ENCODE results near the gene SKAP1. TPM values are rescaled to one million over a fixed set of nuclear protein-coding genes. Genes with fewer than 3 reads are reported as not detected.

SKAP1 gene
- total RNA-seq, 1 donor from 2014 or later, result not detected

GRCh38 chr17:48137656-48138055 lies 292.4 kb downstream of the SKAP1 start:
- Histone ChIP-seq H2AFZ (ENCODE audit: low read depth, low read length) (no peak overlapping the region), H3K27me3 (ENCODE audit: insufficient read depth, low read length) (peaks cover 36% of the 10 kb centered on the region), H3K4me1 (ENCODE audit: insufficient read depth, low read length) (no peaks in the 10 kb centered on the region), H3K4me3 (ENCODE audit: insufficient read depth, low read depth, low read length) (no peak overlapping the region), H3K79me2 (ENCODE audit: insufficient read depth, low read length) (no peaks in the 10 kb centered on the region), H3K27ac (ENCODE audit: low read depth, low read length) (no peak overlapping the region), H3K36me3 (ENCODE audit: insufficient read depth, low read length) (no peaks in the 10 kb centered on the region), H3K9me3 (ENCODE audit: insufficient read depth, low read depth, low read length) (no peaks in the 10 kb centered on the region), H4K20me1 (ENCODE audit: insufficient read depth, low read length) (no peaks in the 10 kb centered on the region), H3K4me2 (ENCODE audit: low read length) (no peak overlapping the region), H3K9ac (ENCODE audit: low read length) (no peak overlapping the region)
- H3K9me3 Mint-ChIP-seq (ENCODE audit: unreplicated experiment), result no peaks in the 10 kb centered on the region
- no peaks in the 10 kb centered on the region for H3K36me3 Mint-ChIP-seq (ENCODE audit: low read depth, unreplicated experiment)
- peaks cover 9% of the 10 kb centered on the region for H3K4me1 Mint-ChIP-seq (ENCODE audit: low read depth, unreplicated experiment)
- H3K27ac Mint-ChIP-seq (ENCODE audit: unreplicated experiment), result no peak overlapping the region
- no peak for TF ChIP-seq CTCF (IDR thresholded peaks at IDR 0.05; ENCODE audit: insufficient read depth, low read depth, low read length)
- no peak for TF ChIP-seq EZH2 (IDR thresholded peaks at IDR 0.05; ENCODE audit: insufficient read depth, low read length)
- no peak overlapping the region for H3K4me3 Mint-ChIP-seq (ENCODE audit: unreplicated experiment)
- FAIRE-seq, result no peak
- peaks cover 19% of the 10 kb centered on the region for H3K27me3 Mint-ChIP-seq (ENCODE audit: low read depth, unreplicated experiment)
- DNase-seq (ENCODE audit: low read depth), result no peak

GRCh38 chr17:48134912-48135480 lies 295.0 kb downstream of the SKAP1 start:
- no peaks in the 10 kb centered on the region for H4K20me1 ChIP-seq (ENCODE audit: insufficient read depth, low read length)
- H3K79me2 ChIP-seq (ENCODE audit: insufficient read depth, low read length), result no peaks in the 10 kb centered on the region
- H3K27ac Mint-ChIP-seq (ENCODE audit: unreplicated experiment), result no peak overlapping the region
- no peaks in the 10 kb centered on the region for H3K36me3 ChIP-seq (ENCODE audit: insufficient read depth, low read length)
- H3K27me3 ChIP-seq (ENCODE audit: insufficient read depth, low read length), result peaks cover 18% of the 10 kb centered on the region
- no peaks in the 10 kb centered on the region for H3K4me1 ChIP-seq (ENCODE audit: insufficient read depth, low read length)
- H2AFZ ChIP-seq (ENCODE audit: low read depth, low read length), result no peak overlapping the region
- H3K9me3 ChIP-seq (ENCODE audit: insufficient read depth, low read depth, low read length), result no peaks in the 10 kb centered on the region
- H3K27ac ChIP-seq (ENCODE audit: low read depth, low read length), result no peak overlapping the region
- no peak overlapping the region for H3K4me3 ChIP-seq (ENCODE audit: insufficient read depth, low read depth, low read length)
- no peak overlapping the region for H3K9ac ChIP-seq (ENCODE audit: low read length)
- DNase-seq (ENCODE audit: low read depth) (no peak), FAIRE-seq (no peak)
- peaks cover 10% of the 10 kb centered on the region for H3K27me3 Mint-ChIP-seq (ENCODE audit: low read depth, unreplicated experiment)
- peaks cover 5% of the 10 kb centered on the region for H3K4me1 Mint-ChIP-seq (ENCODE audit: low read depth, unreplicated experiment)
- H3K4me3 Mint-ChIP-seq (ENCODE audit: unreplicated experiment), result no peak overlapping the region
- TF ChIP-seq EZH2 (IDR thresholded peaks at IDR 0.05; ENCODE audit: insufficient read depth, low read length) (no peak), CTCF (IDR thresholded peaks at IDR 0.05; ENCODE audit: insufficient read depth, low read depth, low read length) (peak; percentile 10)
- no peaks in the 10 kb centered on the region for H3K9me3 Mint-ChIP-seq (ENCODE audit: unreplicated experiment)
- no peak overlapping the region for H3K4me2 ChIP-seq (ENCODE audit: low read length)
- H3K36me3 Mint-ChIP-seq (ENCODE audit: low read depth, unreplicated experiment), result no peaks in the 10 kb centered on the region

- H3K9me3 Mint-ChIP-seq (ENCODE audit: unreplicated experiment), result no peaks in the 10 kb centered on the region
- no peak overlapping the region for H3K27ac ChIP-seq (ENCODE audit: low read depth, low read length)
- peaks cover 4% of the 10 kb centered on the region for H3K4me1 ChIP-seq (ENCODE audit: insufficient read depth, low read length)
- peaks cover 6% of the 10 kb centered on the region for H3K27me3 ChIP-seq (ENCODE audit: insufficient read depth, low read length)
- TF ChIP-seq CTCF (IDR thresholded peaks at IDR 0.05; ENCODE audit: insufficient read depth, low read depth, low read length), result no peak
- FAIRE-seq (no peak), DNase-seq (ENCODE audit: low read depth) (no peak)
- no peaks in the 10 kb centered on the region for H3K36me3 Mint-ChIP-seq (ENCODE audit: low read depth, unreplicated experiment)
- H3K4me2 ChIP-seq (ENCODE audit: low read length), result no peak overlapping the region
- H3K4me1 Mint-ChIP-seq (ENCODE audit: low read depth, unreplicated experiment), result peaks cover 1% of the 10 kb centered on the region
- no peak overlapping the region for H2AFZ ChIP-seq (ENCODE audit: low read depth, low read length)
- no peak overlapping the region for H3K9ac ChIP-seq (ENCODE audit: low read length)
- no peak overlapping the region for H3K4me3 ChIP-seq (ENCODE audit: insufficient read depth, low read depth, low read length)
- no peaks in the 10 kb centered on the region for H3K9me3 ChIP-seq (ENCODE audit: insufficient read depth, low read depth, low read length)
- no peak overlapping the region for H3K4me3 Mint-ChIP-seq (ENCODE audit: unreplicated experiment)
- H3K36me3 ChIP-seq (ENCODE audit: insufficient read depth, low read length), result no peaks in the 10 kb centered on the region
- no peaks in the 10 kb centered on the region for H3K79me2 ChIP-seq (ENCODE audit: insufficient read depth, low read length)
- no peak overlapping the region for H3K27ac Mint-ChIP-seq (ENCODE audit: unreplicated experiment)
- peaks cover 4% of the 10 kb centered on the region for H3K27me3 Mint-ChIP-seq (ENCODE audit: low read depth, unreplicated experiment)
- H4K20me1 ChIP-seq (ENCODE audit: insufficient read depth, low read length), result no peaks in the 10 kb centered on the region
Observed at GRCh38 chr17:48132385-48132784, 297.6 kb downstream of the SKAP1 start.
